Stimulated activated CD4-positive, alpha-beta T cell treated with anti-CD3 and anti-CD28 coated beads, Interleukin-4, amount 100 ng/mL, for 4 hours (primary cell): ENCODE measurements around the gene ZNF337.

Experiments
- DNase-seq, 2 experiments: peaks; one replicate each; pipeline ENCODE4 v3.0.0-alpha.2; 2020

Gene ZNF337

GRCh38 chr20:25624500-25624939 lies 72.1 kb downstream of the ZNF337 start:
- DNase-seq = no peak
